Activated CD4-positive, alpha-beta memory T cell treated with anti-CD3 and anti-CD28 coated beads for 36 hours (primary cell): ENCODE results near the gene MAMDC2. TPM values are rescaled to one million over a fixed set of nuclear protein-coding genes. Genes with fewer than 3 reads are reported as not detected.

Source experiments
- CTCF ChIA-PET: fragments of 350-600 bp; sonication (Branson Sonifier 250); formaldehyde crosslinking; loops from one replicate; lab custom pipeline; 2021; ENCODE audit warnings: antibody characterized with exemption, inconsistent platforms; lab: Charles Lee
- POLR2A ChIA-PET: fragments of 350-600 bp; sonication (Branson Sonifier 250); formaldehyde crosslinking; loops from one replicate; lab custom pipeline; 2021; ENCODE audit warnings: antibody characterized with exemption; lab: Charles Lee
- DNase-seq: peaks from one replicate; pipeline ENCODE4 v3.0.0-alpha.2; 2020
- H3K27ac Mint-ChIP-seq: one replicate; pipeline ENCODE4 v1.8.0; 2021; ENCODE audit warnings: mixed read lengths
- H3K27me3 Mint-ChIP-seq: one replicate; pipeline ENCODE4 v1.8.0; 2021; ENCODE audit warnings: mixed read lengths
- H3K36me3 Mint-ChIP-seq: one replicate; pipeline ENCODE4 v1.8.0; 2021; ENCODE audit warnings: mixed read lengths
- H3K4me1 Mint-ChIP-seq: one replicate; pipeline ENCODE4 v1.8.0; 2021; ENCODE audit warnings: low read depth, mixed read lengths
- H3K4me3 Mint-ChIP-seq: one replicate; pipeline ENCODE4 v1.8.0; 2021; ENCODE audit warnings: mild to moderate bottlenecking, mixed read lengths
- H3K9me3 Mint-ChIP-seq: one replicate; pipeline ENCODE4 v1.8.0; 2021; ENCODE audit warnings: mixed read lengths
- intact Hi-C: fragments of 100-400 bp; cut with micrococcal nuclease; formaldehyde crosslinking; loops from one replicate; pipeline ENCODE4 v1.15.1; 2023
- total RNA-seq, 2 experiments: library from RNA; stranded (reverse); gene quantifications; one replicate each; pipeline ENCODE4 v1.2.3, GENCODE V29; 2021

The MAMDC2 gene
- total RNA-seq, 2 experiments from 2014 or later, result not detected

DNA sequence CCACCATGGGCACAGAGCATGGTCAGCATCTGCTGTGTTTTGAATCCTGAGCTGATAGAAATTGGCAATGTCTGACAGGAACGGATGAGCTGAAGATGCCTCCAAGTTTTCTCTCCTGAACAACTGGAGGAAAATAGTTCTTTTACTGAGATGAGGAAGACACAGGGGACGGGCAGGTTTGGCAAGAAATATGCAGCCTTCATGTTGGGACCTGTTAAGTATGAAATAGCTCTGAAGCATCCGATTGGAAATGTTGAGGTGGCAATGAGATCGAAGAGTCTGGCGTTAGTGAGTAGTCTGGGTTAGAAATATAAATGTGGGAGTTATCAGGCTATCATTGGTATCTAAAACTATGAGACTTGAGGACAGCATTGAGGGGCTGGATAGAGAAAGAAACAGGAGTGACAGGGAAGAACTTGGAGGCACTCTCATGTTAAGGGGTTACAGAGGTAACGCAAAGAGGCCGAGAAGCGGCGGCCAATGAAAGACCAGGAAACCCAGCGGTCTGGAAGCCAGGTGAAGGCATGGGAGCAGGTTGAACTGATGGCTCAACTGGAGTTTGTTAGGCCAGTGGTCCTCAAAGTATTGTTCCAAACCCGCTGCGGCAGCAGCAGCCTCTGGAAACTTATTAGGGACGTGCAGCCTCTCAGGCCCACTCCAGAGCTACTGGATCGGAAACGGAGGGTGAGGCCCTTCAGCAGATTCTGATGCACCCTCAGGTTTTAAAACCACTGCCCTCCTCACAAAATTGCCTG, 1.0 kb upstream of the MAMDC2 start:
- CTCF ChIA-PET, result interaction anchor here (1.0 kb wide), 1 partner anchor 71 kb away, joined by 4 read pairs; no protein-coding TSS in a partner anchor
- POLR2A ChIA-PET, result no interaction called here

DNA sequence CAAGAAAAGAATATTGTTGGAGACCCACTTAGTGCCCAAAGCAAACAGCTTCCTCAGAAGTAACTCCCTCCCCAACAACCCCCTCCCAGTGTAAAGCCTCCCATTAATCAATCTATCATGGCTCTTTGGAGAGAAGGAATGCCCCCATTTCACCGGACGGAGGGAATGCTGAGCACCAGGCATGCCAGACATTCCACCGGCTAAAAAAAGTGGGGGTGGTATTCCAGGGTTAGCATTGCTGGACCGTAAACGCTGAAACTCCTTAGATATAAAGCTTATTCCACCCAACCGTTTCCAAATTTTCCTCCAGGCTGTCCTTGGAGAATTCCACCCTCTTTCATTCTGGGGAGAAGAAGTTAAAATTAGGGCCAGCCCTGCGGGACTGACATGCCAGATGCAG, 363 bp upstream of the MAMDC2 start:
- Mint-ChIP-seq H3K9me3 (peaks cover 1% of the 10 kb centered on the region), H3K4me3 (no peak overlapping the region), H3K36me3 (no peaks in the 10 kb centered on the region), H3K27me3 (peaks cover 43% of the 10 kb centered on the region), H3K27ac (no peak overlapping the region), H3K4me1 (peaks cover 10% of the 10 kb centered on the region)
- ChIA-PET CTCF (no interaction called here), POLR2A (no interaction called here)
- no peak for DNase-seq
- intact Hi-C loops, result no loop called here

More for the DNA sequence above, 1.0 kb upstream of the MAMDC2 start:
- Mint-ChIP-seq H3K36me3 (no peaks in the 10 kb centered on the region), H3K4me1 (peaks cover 10% of the 10 kb centered on the region), H3K4me3 (no peak overlapping the region), H3K9me3 (peaks cover 5% of the 10 kb centered on the region), H3K27ac (no peak overlapping the region), H3K27me3 (peaks cover 43% of the 10 kb centered on the region)
- intact Hi-C loops, result no loop called here
- DNase-seq, result no peak

DNA sequence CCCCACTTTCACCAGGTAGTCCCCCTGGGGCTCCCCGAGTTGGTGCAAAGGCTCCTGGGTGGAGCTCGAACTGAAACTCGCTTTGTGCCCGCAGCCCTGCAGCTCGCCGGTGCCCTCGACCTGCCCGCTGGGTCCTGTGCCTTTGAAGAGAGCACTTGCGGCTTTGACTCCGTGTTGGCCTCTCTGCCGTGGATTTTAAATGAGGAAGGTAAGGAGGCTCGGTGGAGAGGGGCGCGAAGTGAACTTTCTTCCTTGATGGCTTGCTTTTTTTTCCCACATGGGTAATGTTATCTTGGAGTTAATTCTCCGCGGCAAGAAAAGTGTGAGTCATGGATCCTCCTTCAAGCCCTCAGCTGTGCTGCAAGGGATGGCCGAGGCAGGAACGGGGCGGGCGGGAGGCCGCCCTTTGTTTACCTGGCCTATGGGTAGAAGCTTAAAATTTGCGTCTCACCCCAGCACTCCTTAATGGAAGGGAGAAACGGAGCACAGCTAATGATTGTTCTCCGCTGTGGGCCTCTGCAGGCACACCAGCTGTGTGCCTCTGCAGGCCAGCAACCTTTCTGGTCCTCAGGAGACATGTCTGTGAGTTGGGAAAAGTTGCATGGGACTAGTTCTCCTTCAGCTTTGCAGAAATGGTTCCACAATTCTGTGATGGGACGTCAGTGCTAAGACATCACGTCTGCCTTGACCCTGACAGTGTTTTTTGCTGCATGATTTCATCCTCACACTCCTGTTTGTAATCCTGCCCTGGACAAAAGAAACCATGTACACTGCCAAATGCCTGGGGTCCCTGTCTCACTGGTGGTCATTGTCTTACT, 1.1 kb downstream of the MAMDC2 start:
- ChIA-PET POLR2A (no interaction called here), CTCF (interaction anchor here (0.9 to 1.3 kb wide), 2 partner anchors 11 to 67 kb away, joined by 3 to 4 read pairs; no protein-coding TSS in a partner anchor)
- Mint-ChIP-seq H3K27ac (no peak overlapping the region), H3K4me3 (peak overlapping the region; percentile 14), H3K27me3 (peaks cover 43% of the 10 kb centered on the region), H3K4me1 (peaks cover 10% of the 10 kb centered on the region), H3K9me3 (no peaks in the 10 kb centered on the region), H3K36me3 (no peaks in the 10 kb centered on the region)
- intact Hi-C loops, result no loop called here
- no peak for DNase-seq

DNA sequence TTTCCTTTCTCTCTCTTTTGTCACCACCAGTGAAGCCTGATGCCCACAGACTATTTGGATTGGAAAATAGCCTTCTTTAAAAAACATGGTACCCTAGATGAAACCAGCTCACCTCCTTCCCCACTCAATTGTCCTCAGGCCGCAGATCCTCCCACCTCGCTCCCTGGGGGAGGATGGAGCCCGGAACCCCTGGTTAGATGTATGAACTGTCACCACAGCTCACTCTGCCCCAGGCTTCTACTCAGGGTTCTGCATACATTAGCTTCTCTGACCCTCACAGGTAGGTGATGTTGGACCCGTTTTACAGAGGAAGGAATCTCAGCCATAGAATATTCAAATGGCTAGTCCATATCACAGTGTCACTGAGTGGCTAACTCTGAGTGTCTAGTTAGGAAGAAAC, 1.8 kb downstream of the MAMDC2 start:
- Mint-ChIP-seq H3K36me3 (no peaks in the 10 kb centered on the region), H3K9me3 (no peaks in the 10 kb centered on the region), H3K27ac (no peak overlapping the region), H3K4me3 (no peak overlapping the region), H3K27me3 (peaks cover 43% of the 10 kb centered on the region), H3K4me1 (peaks cover 10% of the 10 kb centered on the region)
- DNase-seq, result no peak
- ChIA-PET POLR2A (no interaction called here), CTCF (interaction anchor here (0.9 kb wide), 1 partner anchor 66 kb away, joined by 4 read pairs; no protein-coding TSS in a partner anchor)
- intact Hi-C loops, result no loop called here

- CTCF ChIA-PET, result no interaction called here
- no peaks in the 10 kb centered on the region for H3K36me3 Mint-ChIP-seq
- intact Hi-C loops, result no loop called here
- DNase-seq, result no peak
- H3K9me3 Mint-ChIP-seq, result no peaks in the 10 kb centered on the region
- no peak overlapping the region for H3K4me3 Mint-ChIP-seq
- POLR2A ChIA-PET, result no interaction called here
- H3K4me1 Mint-ChIP-seq, result peaks cover 10% of the 10 kb centered on the region
- H3K27me3 Mint-ChIP-seq, result peaks cover 43% of the 10 kb centered on the region
- no peak overlapping the region for H3K27ac Mint-ChIP-seq
These were observed 2.8 kb downstream of the MAMDC2 start for GRCh38 chr9:70046274-70047070.

- no peaks in the 10 kb centered on the region for H3K9me3 Mint-ChIP-seq
- H3K27me3 Mint-ChIP-seq, result peaks cover 26% of the 10 kb centered on the region
- ChIA-PET CTCF (no interaction called here), POLR2A (no interaction called here)
- no peaks in the 10 kb centered on the region for H3K36me3 Mint-ChIP-seq
- intact Hi-C loops, result no loop called here
- H3K4me3 Mint-ChIP-seq, result no peak overlapping the region
- no peak overlapping the region for H3K27ac Mint-ChIP-seq
- no peak for DNase-seq
- peaks cover 6% of the 10 kb centered on the region for H3K4me1 Mint-ChIP-seq
These were observed 5.6 kb downstream of the MAMDC2 start for GRCh38 chr9:70049236-70049635.

- Mint-ChIP-seq H3K4me3 (no peak overlapping the region), H3K27me3 (peaks cover 22% of the 10 kb centered on the region), H3K9me3 (no peaks in the 10 kb centered on the region), H3K27ac (no peak overlapping the region), H3K36me3 (no peaks in the 10 kb centered on the region), H3K4me1 (peaks cover 2% of the 10 kb centered on the region)
- no peak for DNase-seq
- POLR2A ChIA-PET, result no interaction called here
- CTCF ChIA-PET, result no interaction called here
- intact Hi-C loops, result no loop called here
These were observed 6.1 kb downstream of the MAMDC2 start for GRCh38 chr9:70049672-70050271.

GRCh38 chr9:70052768-70053167, 9.1 kb downstream of the MAMDC2 start:
- Mint-ChIP-seq H3K27me3 (peaks cover 9% of the 10 kb centered on the region), H3K4me1 (no peaks in the 10 kb centered on the region), H3K4me3 (no peak overlapping the region), H3K36me3 (no peaks in the 10 kb centered on the region), H3K27ac (no peak overlapping the region), H3K9me3 (no peaks in the 10 kb centered on the region)
- CTCF ChIA-PET, result no interaction called here
- intact Hi-C loops, result no loop called here
- POLR2A ChIA-PET, result no interaction called here
- DNase-seq, result no peak

DNA sequence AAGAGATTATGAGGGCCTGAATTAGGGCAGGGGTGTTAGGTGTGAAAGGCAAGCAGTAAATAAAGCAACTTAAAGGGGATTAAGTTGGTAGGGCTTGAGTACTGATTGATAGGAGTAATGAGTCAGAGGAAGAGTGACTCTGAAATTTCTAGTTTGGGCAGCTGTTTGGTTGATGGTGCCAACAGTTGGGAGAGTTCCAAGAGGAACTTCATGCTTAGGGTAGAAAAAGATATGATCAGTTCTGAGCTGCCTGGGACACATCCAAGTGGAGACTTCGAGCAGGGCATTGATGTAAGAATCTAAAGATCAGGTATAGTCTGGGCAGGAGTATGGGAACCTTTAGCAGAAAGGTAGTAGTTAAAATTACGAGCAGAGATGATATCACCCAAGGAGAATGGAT, 10.2 kb downstream of the MAMDC2 start:
- intact Hi-C loops, result no loop called here

DNA sequence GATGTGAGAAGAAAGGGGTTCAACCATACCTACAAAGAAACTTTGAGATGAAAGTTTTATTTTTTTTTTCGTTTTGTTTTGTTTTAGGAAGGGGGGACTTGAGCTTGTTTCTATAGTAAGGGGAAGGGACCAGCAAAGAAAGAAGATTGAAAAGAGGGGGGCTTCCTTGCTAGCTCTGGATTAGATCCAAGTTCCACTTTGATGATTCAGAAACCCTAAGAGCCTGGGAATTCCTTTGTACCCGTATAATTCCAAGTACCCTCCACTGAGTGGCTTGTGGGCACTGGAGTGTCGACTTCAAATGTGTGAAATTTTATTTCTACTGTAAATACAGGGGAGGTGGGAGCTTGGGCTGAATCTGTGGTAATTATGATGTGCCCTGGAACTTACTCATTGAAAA, 10.9 kb downstream of the MAMDC2 start:
- no peak for DNase-seq
- POLR2A ChIA-PET, result no interaction called here
- H3K27me3 Mint-ChIP-seq, result peaks cover 9% of the 10 kb centered on the region
- H3K36me3 Mint-ChIP-seq, result no peaks in the 10 kb centered on the region
- no peak overlapping the region for H3K27ac Mint-ChIP-seq
- H3K4me1 Mint-ChIP-seq, result no peaks in the 10 kb centered on the region
- no peaks in the 10 kb centered on the region for H3K9me3 Mint-ChIP-seq
- H3K4me3 Mint-ChIP-seq, result no peak overlapping the region
- CTCF ChIA-PET, result interaction anchor here (0.7 kb wide), 1 partner anchor 808 kb away, joined by 3 read pairs; no protein-coding TSS in a partner anchor
- intact Hi-C loops, result no loop called here

More for the DNA sequence above, 10.2 kb downstream of the MAMDC2 start:
- Mint-ChIP-seq H3K4me1 (no peaks in the 10 kb centered on the region), H3K27me3 (peaks cover 9% of the 10 kb centered on the region), H3K4me3 (no peak overlapping the region), H3K27ac (no peak overlapping the region), H3K36me3 (no peaks in the 10 kb centered on the region), H3K9me3 (no peaks in the 10 kb centered on the region)
- CTCF ChIA-PET, result no interaction called here
- POLR2A ChIA-PET, result no interaction called here
- no peak for DNase-seq

GRCh38 chr9:70055406-70056210, 12.0 kb downstream of the MAMDC2 start:
- H3K27me3 Mint-ChIP-seq, result peaks cover 7% of the 10 kb centered on the region
- ChIA-PET POLR2A (no interaction called here), CTCF (interaction anchor here (1.0 kb wide), 1 partner anchor 11 kb away, joined by 3 read pairs; no protein-coding TSS in a partner anchor)
- no peak for DNase-seq
- no peaks in the 10 kb centered on the region for H3K9me3 Mint-ChIP-seq
- no peaks in the 10 kb centered on the region for H3K36me3 Mint-ChIP-seq
- intact Hi-C loops, result no loop called here
- no peak overlapping the region for H3K4me3 Mint-ChIP-seq
- H3K4me1 Mint-ChIP-seq, result no peaks in the 10 kb centered on the region
- no peak overlapping the region for H3K27ac Mint-ChIP-seq
